ENCODE data around the gene OR6B1. TPM values are rescaled to one million over a fixed set of nuclear protein-coding genes. Genes with fewer than 3 reads are reported as not detected.

Gene OR6B1
- total and polyA plus RNA-seq, 9 of the 15 experiments (the other 6 are each of a cell fraction or from before 2014, with no cell fraction given), result not detected

DNA sequence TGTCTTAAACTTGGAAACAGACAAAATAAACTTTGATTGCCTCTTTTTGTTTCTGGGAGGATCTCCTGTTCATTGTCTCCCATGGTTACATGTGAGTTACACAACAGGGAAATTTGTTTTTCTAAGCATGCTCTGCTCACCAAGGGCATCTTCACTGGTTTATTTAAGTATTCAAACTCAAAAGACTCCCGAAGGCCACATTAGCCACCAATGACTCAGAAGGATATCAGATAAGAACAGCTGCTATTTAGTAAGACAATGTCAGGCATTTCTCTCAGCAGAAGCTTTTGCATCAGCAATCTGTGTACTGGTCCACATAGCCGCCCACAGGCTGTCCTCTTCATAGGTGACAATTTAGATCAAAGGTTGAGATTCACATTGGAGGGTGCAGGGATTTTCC lies 19.3 kb downstream of the OR6B1 start (continued):
- TF ChIP-seq ZFP1 (CRISPR knock-in tag; IDR thresholded peaks at IDR 0.05) (no peak), BACH1 (tag; IDR thresholded peaks at IDR 0.05) (no peak), RFX1 (IDR thresholded peaks at IDR 0.05) (peak; percentile 13; the same call in 1 of the 2 replicates), ZC3H4 (CRISPR knock-in tag; IDR thresholded peaks at IDR 0.05; ENCODE audit: borderline replicate concordance) (no peak), FOXP1 (CRISPR knock-in tag; IDR thresholded peaks at IDR 0.05) (no peak), ZNF445 (CRISPR knock-in tag; IDR thresholded peaks at IDR 0.05; ENCODE audit: low read depth) (no peak), CBX5 (IDR thresholded peaks at IDR 0.05; ENCODE audit: borderline replicate concordance, low read depth) (no peak), BRCA1 (IDR thresholded peaks at IDR 0.05) (no peak), BRCA1 (CRISPR knock-in tag; IDR thresholded peaks at IDR 0.05) (no peak), JUN (IDR thresholded peaks at IDR 0.05; ENCODE audit: borderline replicate concordance, low read depth, low read length) (peak; percentile 27; the same call in 1 of the 2 replicates), JUN (CRISPR knock-in tag; IDR thresholded peaks at IDR 0.05; ENCODE audit: borderline replicate concordance) (no peak), JUND (IDR thresholded peaks at IDR 0.05; ENCODE audit: borderline replicate concordance, low read depth, low read length) (peak; percentile 40; the same call in 1 of the 2 replicates), JUND (tag; IDR thresholded peaks at IDR 0.05; ENCODE audit: borderline replicate concordance, low read depth, low read length) (peak; percentile 51; the same call in 1 of the 3 replicates), SMARCC2 (IDR thresholded peaks at IDR 0.05; ENCODE audit: low read depth) (no peak), NR2C2 (CRISPR knock-in tag; IDR thresholded peaks at IDR 0.05) (no peak), NR2C2 (tag; IDR thresholded peaks at IDR 0.05) (no peak), SAP30 (IDR thresholded peaks at IDR 0.05; ENCODE audit: borderline replicate concordance, insufficient read depth, low read depth, low read length, poor library complexity, severe bottlenecking) (no peak), FOSL1 (tag; conservative IDR thresholded peaks at IDR 0.05) (peak; percentile 83), KDM4B (IDR thresholded peaks at IDR 0.05; ENCODE audit: borderline replicate concordance in 2 of 2, low read depth in 1 of 2) (no peak), EGR1 (conservative IDR thresholded peaks at IDR 0.05) (0 out of 2 replicates have a peak, but pooled peaks have one; percentile 27), ARID1B (IDR thresholded peaks at IDR 0.05) (peak; percentile 40; the same call in 1 of the 2 replicates), MAFF (IDR thresholded peaks at IDR 0.05; ENCODE audit: low read length) (no peak), CBX2 (IDR thresholded peaks at IDR 0.05; ENCODE audit: insufficient read depth, low read length, poor library complexity, severe bottlenecking) (no peak)
- TF ChIP-seq, protein P1, sequence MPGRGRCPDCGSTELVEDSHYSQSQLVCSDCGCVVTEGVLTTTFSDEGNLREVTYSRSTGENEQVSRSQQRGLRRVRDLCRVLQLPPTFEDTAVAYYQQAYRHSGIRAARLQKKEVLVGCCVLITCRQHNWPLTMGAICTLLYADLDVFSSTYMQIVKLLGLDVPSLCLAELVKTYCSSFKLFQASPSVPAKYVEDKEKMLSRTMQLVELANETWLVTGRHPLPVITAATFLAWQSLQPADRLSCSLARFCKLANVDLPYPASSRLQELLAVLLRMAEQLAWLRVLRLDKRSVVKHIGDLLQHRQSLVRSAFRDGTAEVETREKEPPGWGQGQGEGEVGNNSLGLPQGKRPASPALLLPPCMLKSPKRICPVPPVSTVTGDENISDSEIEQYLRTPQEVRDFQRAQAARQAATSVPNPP (IDR thresholded peaks at IDR 0.05; ENCODE audit: borderline replicate concordance, insufficient read depth, insufficient read length), result no peak
- TF ChIP-seq, protein P2, sequence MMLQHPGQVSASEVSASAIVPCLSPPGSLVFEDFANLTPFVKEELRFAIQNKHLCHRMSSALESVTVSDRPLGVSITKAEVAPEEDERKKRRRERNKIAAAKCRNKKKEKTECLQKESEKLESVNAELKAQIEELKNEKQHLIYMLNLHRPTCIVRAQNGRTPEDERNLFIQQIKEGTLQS (IDR thresholded peaks at IDR 0.05), result peak; percentile 63
- TF ChIP-seq, protein P2 (CRISPR knock-in tag; conservative IDR thresholded peaks at IDR 0.05), result no peak
